ENCODE data around the gene SLC39A9. TPM values are rescaled to one million over a fixed set of nuclear protein-coding genes. Genes with fewer than 3 reads are reported as not detected.
"Not testable (repeated sequence)": the region's sequence is repeated elsewhere in the genome, so short reads cannot be mapped to it uniquely, and the experiment has no call there.

SLC39A9 gene
- total and polyA plus RNA-seq, 8 donors = 13.2 to 40.2 (median 28.6) TPM

DNA sequence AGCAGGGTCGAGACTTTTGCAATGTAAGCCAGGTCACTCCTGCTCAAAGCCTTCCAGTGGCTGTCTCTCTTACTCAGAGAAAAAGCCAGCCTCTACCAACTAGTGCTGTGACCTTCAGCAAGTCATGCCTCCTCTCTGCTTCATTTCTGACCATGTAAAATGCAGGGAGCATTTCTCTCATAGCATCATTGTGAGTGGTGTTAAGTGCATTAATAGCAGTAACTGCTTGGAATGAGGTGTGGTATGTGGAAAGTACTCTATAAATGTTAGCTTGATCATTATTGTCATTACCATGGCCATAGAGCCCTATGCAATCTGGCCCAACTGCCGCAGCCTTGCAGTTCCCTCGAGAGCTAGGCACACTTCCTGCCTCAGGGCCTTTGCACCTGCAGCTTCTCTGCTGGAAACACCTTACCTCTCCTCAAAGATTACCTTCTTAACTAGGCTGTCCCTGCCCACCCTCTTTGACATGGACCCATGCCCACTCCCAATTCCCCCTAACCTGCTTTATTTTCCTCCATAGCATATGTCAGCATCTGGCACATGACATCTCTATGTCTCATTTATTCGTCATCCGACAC lies 96.9 kb downstream of the SLC39A9 start:
- 88 to 91% methylated on average over 5 of the region's 5 CpGs for WGBS, 2 donors

DNA sequence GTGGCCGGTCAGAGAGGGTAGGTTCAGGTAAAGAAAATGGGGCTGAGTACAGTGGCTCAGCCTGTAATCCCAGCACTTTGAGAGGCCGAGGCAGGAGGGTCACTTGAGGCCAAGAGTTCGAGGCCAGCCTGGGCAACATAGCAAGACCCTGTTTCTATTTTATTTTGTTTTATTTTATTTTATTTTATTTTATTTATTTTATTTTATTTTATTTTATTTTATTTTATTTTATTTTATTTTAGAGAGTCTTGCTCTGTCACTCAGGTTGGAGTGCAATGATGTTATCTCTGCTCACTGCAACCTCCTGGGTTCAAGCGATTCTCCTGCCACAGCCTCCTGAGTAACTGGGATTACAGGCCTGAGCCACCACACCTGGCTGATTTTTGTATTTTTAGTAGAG lies 99.4 kb downstream of the SLC39A9 start:
- ATAC-seq; H3K36me3 ChIP-seq; H3K4me3 ChIP-seq; H3K27me3 ChIP-seq; FAIRE-seq; intact Hi-C loops (cut with DNase I); DNase-seq; H3K27ac ChIP-seq; H3K9me3 ChIP-seq; H3K4me1 ChIP-seq: not testable (repeated sequence)
- WGBS, 2 donors = 91 to 95% methylated on average over 4 of the region's 4 CpGs

More for the DNA sequence above, 96.9 kb downstream of the SLC39A9 start:
- FAIRE-seq (no peak), ATAC-seq (no peak), DNase-seq (peak in 1 of 6 donors; percentile 5)
- H3K4me1 ChIP-seq = no peaks in the 10 kb centered on the region
- no peak overlapping the region for H3K4me3 ChIP-seq
- intact Hi-C loops (cut with DNase I) = no loop called here
- no peaks in the 10 kb centered on the region for H3K27me3 ChIP-seq
- TF ChIP-seq, protein P1, sequence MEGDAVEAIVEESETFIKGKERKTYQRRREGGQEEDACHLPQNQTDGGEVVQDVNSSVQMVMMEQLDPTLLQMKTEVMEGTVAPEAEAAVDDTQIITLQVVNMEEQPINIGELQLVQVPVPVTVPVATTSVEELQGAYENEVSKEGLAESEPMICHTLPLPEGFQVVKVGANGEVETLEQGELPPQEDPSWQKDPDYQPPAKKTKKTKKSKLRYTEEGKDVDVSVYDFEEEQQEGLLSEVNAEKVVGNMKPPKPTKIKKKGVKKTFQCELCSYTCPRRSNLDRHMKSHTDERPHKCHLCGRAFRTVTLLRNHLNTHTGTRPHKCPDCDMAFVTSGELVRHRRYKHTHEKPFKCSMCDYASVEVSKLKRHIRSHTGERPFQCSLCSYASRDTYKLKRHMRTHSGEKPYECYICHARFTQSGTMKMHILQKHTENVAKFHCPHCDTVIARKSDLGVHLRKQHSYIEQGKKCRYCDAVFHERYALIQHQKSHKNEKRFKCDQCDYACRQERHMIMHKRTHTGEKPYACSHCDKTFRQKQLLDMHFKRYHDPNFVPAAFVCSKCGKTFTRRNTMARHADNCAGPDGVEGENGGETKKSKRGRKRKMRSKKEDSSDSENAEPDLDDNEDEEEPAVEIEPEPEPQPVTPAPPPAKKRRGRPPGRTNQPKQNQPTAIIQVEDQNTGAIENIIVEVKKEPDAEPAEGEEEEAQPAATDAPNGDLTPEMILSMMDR (IDR thresholded peaks at IDR 0.05) = no peak
- no peaks in the 10 kb centered on the region for H3K9me3 ChIP-seq
- no peaks in the 10 kb centered on the region for H3K36me3 ChIP-seq
- no peak overlapping the region for H3K27ac ChIP-seq

DNA sequence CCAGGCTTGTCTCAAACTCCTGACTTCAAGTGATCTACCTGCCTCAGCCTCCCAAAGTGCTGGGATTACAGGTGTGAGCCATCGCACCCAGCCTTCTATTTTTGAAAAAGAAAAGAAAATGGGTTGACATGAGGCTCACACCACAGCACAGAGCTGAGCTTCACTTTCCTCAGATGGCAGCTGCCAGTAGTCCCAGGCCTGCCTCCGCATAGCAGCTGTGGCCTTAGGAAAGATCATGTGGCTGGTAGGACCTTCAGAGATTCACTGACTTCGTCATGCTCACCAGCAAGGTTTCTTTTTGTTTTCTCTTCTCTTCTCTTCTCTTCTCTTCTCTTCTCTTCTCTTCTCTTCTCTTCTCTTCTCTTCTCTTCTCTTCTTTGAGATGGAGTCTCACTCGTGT lies 99.8 kb downstream of the SLC39A9 start:
- H3K9me3 ChIP-seq; H3K36me3 ChIP-seq; H3K4me1 ChIP-seq; H3K4me3 ChIP-seq; ATAC-seq; intact Hi-C loops (cut with DNase I); FAIRE-seq; DNase-seq; H3K27me3 ChIP-seq; H3K27ac ChIP-seq: not testable (repeated sequence)
- 91 to 92% methylated on average over 4 of the region's 4 CpGs for WGBS, 2 donors

DNA sequence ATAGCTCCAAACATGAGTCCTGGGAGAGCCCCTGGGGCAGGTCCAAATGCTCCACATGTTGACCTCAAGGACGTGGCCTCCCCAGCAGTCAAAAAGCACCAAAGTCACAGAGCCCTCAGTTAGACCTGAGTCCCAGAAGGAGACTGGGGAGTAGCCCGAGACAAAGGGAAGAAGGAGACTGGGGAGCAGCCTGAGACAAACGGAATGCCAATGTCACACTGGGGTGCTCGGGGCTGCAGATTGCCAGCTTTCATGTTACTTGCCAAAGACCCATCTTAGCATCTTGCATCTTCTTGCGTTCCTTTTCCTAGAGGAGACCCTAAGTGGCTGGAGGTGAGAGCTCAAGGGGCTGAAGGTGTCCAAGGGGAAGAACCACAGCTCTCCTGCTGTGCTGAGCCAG lies 100.9 kb downstream of the SLC39A9 start:
- WGBS, 2 donors = 80 to 84% methylated on average over 5 of the region's 5 CpGs
- intact Hi-C loops (cut with DNase I) = no loop called here
- H3K4me1 ChIP-seq = no peaks in the 10 kb centered on the region
- no peak overlapping the region for H3K27ac ChIP-seq
- ATAC-seq = no peak
- DNase-seq = no peak
- H3K36me3 ChIP-seq = no peaks in the 10 kb centered on the region
- H3K27me3 ChIP-seq = no peaks in the 10 kb centered on the region
- TF ChIP-seq, protein P1 (IDR thresholded peaks at IDR 0.05) = no peak
- no peak overlapping the region for H3K4me3 ChIP-seq
- no peak for FAIRE-seq
- no peaks in the 10 kb centered on the region for H3K9me3 ChIP-seq

DNA sequence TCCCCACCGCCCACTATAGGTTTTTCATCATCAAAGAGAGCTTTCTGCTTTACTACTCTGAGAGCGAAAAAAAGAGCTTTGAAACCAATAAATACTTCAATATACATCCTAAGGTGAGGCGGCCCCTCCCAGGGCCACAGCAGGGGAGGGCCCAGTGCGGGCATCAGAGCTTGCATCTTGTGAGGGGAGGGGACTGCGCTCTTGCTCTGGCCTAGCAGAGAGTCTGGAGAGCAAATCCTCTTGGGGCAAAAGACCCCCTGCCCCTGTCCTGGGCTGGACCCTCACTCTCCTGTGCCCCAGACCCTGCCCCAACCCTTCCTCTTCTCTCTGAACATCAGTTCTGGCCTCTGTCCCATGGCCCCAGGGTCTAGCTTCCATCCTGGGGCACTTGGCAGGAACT lies 101.6 kb downstream of the SLC39A9 start:
- 85 to 87% methylated on average over 5 of the region's 5 CpGs for WGBS, 2 donors
- TF ChIP-seq, protein P1 (IDR thresholded peaks at IDR 0.05) = no peak
- no peak for ATAC-seq

DNA sequence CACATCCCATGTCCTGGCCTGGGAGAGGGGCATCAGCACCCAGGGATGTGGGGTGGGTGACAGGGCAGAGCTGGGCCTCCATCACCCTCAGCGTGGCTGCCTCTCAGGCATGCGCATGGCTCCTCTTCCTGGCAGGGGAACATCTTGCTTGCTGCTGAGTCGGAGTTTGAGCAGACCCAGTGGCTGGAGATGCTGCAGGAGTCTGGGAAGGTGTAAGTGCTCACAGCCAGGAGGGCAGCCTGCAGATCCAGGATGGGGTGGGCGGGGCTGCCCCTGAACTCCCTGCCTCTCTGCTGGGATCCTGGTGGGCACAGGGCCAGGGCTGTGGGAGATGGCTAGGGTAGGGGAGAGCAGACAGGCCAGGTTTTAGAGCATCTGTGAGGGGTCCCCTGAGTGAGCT lies 102.2 kb downstream of the SLC39A9 start:
- H3K27me3 ChIP-seq = no peaks in the 10 kb centered on the region
- no peak overlapping the region for H3K27ac ChIP-seq
- H3K9me3 ChIP-seq = no peaks in the 10 kb centered on the region
- FAIRE-seq (no peak), ATAC-seq (no peak), DNase-seq (peak in 1 of 6 donors; percentile 45)
- 88% methylated on average over 4 of the region's 4 CpGs for WGBS, 2 donors
- H3K4me3 ChIP-seq = no peak overlapping the region
- intact Hi-C loops (cut with DNase I) = no loop called here
- no peaks in the 10 kb centered on the region for H3K36me3 ChIP-seq
- TF ChIP-seq, protein P1 (IDR thresholded peaks at IDR 0.05) = no peak
- no peaks in the 10 kb centered on the region for H3K4me1 ChIP-seq

More for the DNA sequence above, 101.6 kb downstream of the SLC39A9 start:
- intact Hi-C loops (cut with DNase I) = no loop called here
- Histone ChIP-seq H3K4me1 (no peaks in the 10 kb centered on the region), H3K36me3 (no peaks in the 10 kb centered on the region), H3K4me3 (no peak overlapping the region), H3K27me3 (no peaks in the 10 kb centered on the region), H3K9me3 (no peaks in the 10 kb centered on the region), H3K27ac (no peak overlapping the region)
- DNase-seq (no peak), FAIRE-seq (no peak)

All from pancreas (tissue), 10 donors.